Neural progenitor cell (in vitro differentiated cells): ENCODE data around the gene ELFN1.

Experiments
- CTCF ChIP-seq: fragments of 200-600 bp; sonication (generic); IDR thresholded peaks from 2 replicates; pipeline ENCODE4 v1.5.1; 2017; ENCODE audit warnings: antibody characterized with exemption, mild to moderate bottlenecking
- EZH2 ChIP-seq: fragments of 200-600 bp; sonication (generic); IDR thresholded peaks from 2 replicates; pipeline ENCODE4 v1.6.1; 2017; ENCODE audit warnings: antibody characterized with exemption, mild to moderate bottlenecking, moderate library complexity

GRCh38 chr7:1738511-1738910 lies 68.4 kb downstream of the ELFN1 start:
- no peak for TF ChIP-seq CTCF
- TF ChIP-seq EZH2 = no peak
